ENCODE data around the gene KAZN.

Gene KAZN

GRCh38 chr1:15073799-15074308 is 475.4 kb downstream of the KAZN start:
- no peak for DNase-seq

- no peak for DNase-seq
Measured at GRCh38 chr1:15075175-15075574, 476.7 kb downstream of the KAZN start.

GRCh38 chr1:15075817-15076216 is 477.3 kb downstream of the KAZN start:
- DNase-seq: no peak

GRCh38 chr1:15076807-15077206 is 478.3 kb downstream of the KAZN start:
- no peak for DNase-seq

GRCh38 chr1:15077384-15077783 is 478.9 kb downstream of the KAZN start:
- DNase-seq: no peak

- DNase-seq: no peak
Measured at GRCh38 chr1:15080328-15081007, 482.0 kb downstream of the KAZN start.

GRCh38 chr1:15081102-15081501 is 482.6 kb downstream of the KAZN start:
- DNase-seq: no peak

- no peak for DNase-seq
Measured at GRCh38 chr1:15083578-15083977, 485.1 kb downstream of the KAZN start.

GRCh38 chr1:15088281-15088971 is 489.9 kb downstream of the KAZN start:
- DNase-seq: no peak

GRCh38 chr1:15089258-15089992 is 490.9 kb downstream of the KAZN start:
- DNase-seq: no peak

GRCh38 chr1:15090373-15090772 is 491.9 kb downstream of the KAZN start:
- no peak for DNase-seq

- DNase-seq: no peak
Measured at GRCh38 chr1:15094056-15094455, 495.6 kb downstream of the KAZN start.

- DNase-seq: no peak
Measured at GRCh38 chr1:15094719-15095495, 496.4 kb downstream of the KAZN start.

- no peak for DNase-seq
Measured at GRCh38 chr1:15095496-15095875, 497.0 kb downstream of the KAZN start.

- DNase-seq: no peak
Measured at GRCh38 chr1:15096293-15096692, 497.8 kb downstream of the KAZN start.

- no peak for DNase-seq
Measured at GRCh38 chr1:15098176-15099125, 500.0 kb downstream of the KAZN start.

GRCh38 chr1:15099441-15100120 is 501.1 kb downstream of the KAZN start:
- no peak for DNase-seq

- DNase-seq: no peak
Measured at GRCh38 chr1:15100121-15100879, 501.8 kb downstream of the KAZN start.

GRCh38 chr1:15100880-15101760 is 502.6 kb downstream of the KAZN start:
- DNase-seq: no peak

All from central memory CD4-positive, alpha-beta T cell (primary cell).